ENCODE data around the gene MTURN.
A peak's percentile ranks its signal among the peaks of the same experiment; 100 is the strongest.
"Not testable (repeated sequence)": the region's sequence is repeated elsewhere in the genome, so short reads cannot be mapped to it uniquely, and the experiment has no call there.

MTURN gene

DNA sequence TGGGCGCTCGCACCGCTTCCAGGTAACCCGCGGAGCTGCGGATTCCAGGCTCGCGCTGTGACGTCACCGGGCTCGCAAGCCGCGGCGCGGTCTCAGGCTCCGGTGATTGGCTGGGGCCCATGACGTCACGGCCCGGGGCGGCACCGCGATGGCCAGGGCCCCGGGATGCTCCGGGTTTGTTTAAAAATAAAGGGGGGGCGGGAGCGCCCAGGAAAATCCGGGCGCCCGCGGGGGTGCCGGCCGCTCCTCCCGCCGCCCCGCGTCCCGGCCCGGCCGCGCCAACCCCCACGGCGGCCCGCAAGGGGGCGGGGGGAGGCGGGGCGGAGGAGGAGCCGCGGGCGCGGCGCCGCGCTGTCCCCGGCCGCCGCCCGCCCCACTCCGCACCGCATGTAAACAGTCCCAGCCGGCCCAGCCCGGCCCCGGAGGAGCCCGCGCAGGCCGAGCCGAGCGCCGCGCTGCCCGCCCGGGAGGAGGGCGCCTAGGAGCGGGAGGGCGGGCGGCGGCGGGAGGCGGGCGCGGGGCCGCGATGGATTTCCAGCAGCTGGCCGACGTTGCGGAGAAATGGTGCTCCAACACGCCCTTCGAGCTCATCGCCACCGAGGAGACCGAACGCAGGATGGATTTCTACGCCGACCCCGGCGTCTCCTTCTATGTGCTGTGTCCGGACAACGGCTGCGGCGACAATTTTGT is at the start of gene MTURN:
TSS of gene MTURN (plus strand) at position 376 of the 690 bp plus-strand sequence. CDS start at position 527, 151 bp downstream.
- DNase-seq, result peak; percentile 26 to 96 (median 81)

DNA sequence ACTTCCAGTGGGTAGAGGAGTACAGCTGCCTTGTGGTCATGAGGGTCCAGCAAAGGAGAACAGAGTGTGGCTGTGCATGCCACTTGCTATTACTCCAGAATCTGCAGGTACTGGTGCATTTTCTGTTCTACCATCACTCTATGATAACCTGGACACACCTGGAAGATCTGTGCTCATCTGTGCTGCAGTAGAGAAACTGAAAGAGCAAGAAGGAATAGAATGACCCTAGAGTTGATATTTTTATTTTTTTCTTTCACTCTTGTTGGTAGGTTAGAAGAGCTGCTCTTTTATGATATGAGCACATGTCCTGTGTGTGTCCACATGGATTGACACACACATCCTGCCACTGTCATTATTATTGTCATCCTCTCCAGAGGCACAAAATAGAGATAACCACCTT is 48.3 kb upstream of the MTURN start:
- no peak for DNase-seq

DNA sequence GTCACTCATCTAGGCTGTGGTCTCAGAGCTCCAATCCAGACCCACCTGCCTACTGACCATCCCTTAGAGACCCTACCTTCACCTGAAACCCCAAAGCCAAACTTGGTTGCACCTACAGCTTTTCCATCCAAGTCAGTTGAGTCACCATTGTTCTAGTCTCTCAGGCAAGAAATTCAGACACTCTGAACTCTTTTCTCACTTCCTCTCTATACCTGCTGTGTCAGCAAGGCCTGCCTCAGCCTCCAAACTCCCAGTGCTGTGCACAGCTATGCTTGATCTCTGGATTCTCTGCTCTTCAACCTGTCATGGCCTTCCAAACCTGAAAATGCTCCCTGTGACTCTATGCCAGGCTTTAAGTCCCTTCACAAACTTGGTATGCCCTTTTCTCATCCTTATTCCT is 47.4 kb upstream of the MTURN start:
- DNase-seq, result no peak

DNA sequence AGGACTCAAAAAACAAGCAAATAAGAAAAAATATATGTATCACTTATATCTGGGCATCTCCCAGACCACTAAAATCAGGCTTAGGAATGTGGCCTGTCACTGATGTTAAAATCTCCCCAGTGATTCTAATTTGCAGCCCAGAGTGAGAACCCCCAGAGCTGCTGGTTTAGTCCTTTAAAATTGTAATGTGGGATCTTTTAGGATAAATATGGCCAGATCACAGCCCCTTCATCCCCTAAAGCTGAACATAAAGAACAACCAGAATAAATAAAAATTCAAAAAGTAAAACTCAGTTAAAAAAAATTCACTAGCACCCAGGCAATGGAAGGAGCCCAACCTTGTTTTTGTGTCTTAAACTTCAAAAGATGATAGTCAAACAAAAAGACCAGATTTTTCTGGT is 46.4 kb upstream of the MTURN start:
- DNase-seq, result no peak

DNA sequence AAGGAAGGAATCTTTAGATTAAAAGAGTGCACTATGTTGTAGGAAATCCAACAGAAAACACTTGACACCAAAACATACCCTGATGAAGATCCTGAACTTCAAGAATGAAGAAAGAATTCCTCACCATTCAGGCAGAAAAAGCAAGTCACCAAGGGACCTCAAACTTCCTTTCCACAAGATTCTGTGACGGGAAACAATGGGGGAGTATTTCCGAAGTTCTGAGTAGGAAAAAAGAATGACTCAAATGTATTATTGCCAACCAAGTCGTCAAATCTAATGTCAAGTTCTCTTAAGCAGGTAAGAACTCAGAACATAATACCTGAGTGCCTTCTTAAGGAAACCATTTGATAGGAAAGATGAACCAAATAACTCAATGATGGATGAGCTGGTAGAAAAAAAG is 44.7 kb upstream of the MTURN start:
- DNase-seq, result no peak

DNA sequence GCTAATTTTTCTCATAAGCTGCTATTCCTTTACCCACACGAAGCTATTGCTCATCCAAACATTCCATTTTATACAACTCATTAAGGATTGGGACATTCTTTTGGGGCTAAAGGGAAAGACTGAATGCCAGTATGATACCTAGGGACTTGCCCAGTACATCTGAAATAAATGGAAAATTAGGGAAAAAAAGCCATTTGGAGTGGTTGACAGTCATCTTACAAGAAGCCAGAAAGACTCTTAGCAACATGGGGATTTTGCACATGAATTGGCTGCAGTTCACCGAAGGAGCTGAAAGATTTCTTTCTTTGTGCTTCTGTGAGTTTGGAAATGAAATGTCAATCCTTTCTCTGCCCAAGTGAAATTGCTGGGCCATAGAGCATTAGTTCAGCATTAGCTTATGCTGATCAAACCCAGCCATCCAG is 43.3 kb upstream of the MTURN start:
- no peak for DNase-seq

DNA sequence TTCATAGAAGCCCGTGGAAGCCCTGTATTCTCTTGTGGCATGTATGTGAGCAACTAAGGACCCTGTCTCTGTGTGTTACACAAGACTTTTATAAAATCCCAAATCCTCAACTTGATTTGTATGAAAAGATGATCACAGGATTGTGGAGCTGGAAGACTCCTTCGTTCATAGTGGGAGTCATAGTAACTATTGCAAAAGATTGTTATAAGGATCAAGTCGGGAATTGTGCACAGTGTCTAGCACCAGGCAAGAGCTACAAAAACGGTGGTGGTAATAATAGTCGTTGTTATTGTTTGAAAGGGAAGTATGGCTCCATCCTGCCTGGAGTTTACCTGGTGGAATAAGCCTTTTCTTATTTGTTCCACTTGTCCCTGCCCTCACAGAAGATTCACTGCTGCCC is 42.8 kb upstream of the MTURN start:
- DNase-seq, result no peak

DNA sequence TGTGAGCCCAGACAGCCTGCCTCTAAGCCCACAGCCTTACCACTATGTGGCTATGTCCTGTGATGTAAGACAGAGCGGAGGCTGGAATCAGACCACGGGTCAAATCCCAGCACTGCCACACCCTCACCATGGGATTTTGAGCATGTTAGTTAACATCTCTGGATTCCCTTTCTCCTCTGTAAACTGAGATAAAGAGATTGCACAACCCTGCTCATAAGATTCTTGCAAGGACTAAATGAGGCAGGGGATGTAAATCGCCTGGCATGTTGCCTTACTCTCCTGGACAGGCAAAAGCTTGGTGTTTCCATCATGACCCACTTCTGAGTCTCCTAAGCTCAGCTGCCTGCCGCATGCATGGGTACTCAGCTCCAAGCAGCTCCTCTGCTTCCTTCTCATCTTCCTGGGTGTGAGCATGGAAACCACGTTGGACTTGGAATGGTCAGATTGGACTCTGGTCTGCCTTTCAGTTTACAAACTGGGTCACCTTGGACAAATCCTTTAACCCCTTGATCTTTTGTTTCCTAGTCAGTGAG is 41.3 kb upstream of the MTURN start:
- DNase-seq, result no peak

DNA sequence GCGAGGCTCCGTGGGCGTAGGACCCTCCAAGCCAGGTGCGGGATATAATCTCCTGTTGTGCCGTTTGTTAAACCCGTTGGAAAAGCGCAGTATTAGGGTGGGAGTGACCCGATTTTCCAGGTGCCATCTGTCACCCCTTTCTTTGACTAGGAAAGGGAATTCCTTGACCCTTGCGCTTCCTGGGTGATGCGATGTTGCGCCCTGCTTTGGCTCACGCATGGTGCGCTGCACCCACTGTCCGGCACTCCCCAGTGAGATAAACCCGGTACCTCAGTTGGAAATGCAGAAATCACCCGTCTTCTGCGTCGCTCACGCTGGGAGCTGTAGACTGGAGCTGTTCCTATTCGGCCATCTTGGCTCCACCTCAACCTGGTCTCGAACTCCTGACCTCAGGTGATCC is 36.2 kb upstream of the MTURN start:
- not testable (repeated sequence) for DNase-seq

DNA sequence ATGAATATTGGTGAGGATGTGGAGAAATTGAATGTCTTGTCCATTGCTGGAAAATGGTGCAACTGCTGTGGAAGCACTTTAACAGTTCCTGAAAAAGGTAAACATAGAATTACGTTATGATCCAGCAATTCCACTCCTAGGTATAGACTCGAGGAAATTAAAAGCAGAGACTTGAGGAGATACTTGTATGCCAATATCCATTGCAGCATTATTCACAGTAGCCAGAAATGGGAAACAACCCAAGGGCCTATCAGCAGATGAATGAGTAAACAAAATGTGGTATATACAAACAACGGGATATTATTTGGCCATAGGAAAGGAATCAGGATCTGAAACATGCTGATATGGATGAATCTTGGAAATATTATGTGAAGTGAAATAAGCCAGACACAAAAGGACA is 32.5 kb upstream of the MTURN start:
- DNase-seq, result no peak

DNA sequence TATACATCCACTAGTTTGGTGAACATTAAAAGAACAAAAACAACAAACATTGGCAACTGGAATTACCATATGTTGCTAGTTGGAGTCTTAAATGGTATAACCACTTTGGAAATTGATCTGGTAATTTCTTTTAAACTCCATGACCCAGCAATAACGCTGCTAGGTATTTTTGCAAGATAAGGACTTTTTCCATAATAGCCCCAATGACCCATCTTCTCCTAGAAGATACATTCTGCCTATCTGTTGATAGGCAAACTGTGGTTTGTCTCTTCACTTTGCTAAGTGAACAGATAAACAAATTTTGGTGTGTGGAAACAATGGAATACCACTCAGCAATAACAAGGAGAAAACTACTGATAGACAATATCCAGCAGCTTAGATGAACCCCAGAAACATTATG is 30.6 kb upstream of the MTURN start:
- DNase-seq, result no peak

DNA sequence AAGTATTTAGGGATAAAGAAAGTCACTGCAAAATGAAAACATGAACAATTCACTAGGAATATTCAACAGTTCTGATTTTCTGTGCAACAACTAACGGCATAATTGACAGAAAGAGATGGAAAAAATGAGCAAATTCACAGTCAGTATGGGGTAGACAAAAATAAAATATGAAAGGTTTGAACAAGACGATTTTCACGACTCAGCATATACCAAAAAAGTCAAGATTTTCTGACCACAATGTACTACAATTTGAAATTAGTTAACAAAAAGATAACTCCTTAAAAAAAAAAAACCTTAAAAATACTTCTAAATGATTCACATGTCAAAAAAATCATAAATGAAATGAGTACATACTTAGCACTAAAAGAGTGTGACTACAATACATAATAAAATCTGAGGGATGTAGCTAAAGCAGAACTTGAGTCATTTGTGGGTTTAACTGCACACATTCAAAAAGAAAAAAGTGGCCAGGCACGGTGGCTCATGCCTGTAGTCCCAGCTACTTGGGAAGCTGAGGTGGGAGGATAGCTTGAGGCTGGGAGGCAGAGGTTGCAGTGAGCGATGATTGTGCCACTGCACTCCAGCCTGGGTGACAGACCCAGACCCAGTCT is 22.6 kb upstream of the MTURN start:
- no peak for DNase-seq

DNA sequence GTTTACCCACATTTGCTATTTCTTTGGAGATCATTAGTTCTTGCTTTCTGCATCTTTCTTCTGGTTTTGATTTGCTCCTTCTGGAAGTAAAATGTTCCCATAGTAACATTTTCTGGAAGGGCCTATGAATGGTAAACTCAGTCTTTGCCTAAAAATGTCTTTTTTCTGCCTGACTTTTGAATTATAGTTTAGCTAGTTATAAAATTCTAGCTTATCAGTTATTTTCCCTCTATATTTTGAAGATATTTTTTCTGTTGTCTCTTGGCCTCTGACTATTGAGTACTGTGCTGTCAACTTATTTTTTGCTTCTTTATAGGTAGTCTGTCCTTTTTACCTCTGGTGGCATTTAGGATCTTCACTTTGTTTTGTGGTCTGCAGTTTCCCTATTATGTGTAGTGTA is 21.6 kb upstream of the MTURN start:
- no peak for DNase-seq

DNA sequence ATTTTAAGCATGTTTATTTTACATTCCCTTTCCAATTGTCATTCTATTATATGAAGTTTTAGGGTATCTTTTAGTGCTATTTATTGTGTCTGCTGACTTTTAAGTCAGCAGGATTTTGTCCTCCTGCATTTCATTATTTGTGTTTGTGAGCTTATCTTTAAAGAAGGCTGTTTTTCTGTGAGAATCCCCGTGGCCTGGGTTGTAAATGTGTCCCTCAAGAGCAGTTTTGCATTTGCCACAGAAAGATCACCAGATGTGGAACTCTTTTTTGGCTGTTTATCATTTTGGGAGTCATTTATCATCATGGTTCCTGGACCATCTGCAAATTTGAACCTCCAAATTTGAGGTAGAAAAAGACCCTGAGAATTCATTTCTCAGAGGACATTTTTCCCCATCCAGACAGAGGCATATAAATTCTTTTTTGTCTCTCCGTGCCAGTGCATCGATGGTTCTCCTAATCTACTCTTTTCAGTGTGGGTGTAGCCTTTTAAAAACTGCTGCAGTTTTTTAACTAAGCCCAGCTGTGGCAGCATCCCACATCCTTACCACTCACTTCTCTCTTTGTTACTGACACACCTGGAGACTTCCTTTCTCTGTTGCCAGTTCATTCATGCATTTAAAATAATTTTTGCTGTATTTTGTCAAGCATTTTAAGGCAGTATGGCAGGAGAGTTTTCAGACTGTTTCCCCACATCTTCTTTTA is 20.1 kb upstream of the MTURN start:
- DNase-seq, result no peak

DNA sequence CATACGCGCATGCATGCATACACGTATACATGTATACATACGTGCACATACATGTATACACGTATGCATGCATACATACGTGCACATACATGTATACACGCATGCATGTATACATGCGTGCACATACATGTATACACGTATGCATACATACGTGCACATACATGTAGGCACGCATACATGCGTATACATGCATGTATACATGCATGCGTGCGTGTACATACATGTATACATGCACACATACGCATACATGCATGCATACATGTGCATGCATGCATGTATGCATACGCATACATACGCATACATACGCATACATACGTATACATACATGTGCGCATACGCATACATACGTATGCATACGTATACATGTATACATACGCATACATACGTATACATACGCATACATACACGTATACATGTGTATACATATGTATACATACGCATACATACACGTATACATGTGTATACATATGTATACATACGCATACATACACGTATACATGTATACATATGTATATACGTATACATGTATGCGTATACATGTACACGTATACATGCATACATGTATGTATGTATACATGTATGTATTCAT is 19.0 kb upstream of the MTURN start:
- DNase-seq, result no peak

DNA sequence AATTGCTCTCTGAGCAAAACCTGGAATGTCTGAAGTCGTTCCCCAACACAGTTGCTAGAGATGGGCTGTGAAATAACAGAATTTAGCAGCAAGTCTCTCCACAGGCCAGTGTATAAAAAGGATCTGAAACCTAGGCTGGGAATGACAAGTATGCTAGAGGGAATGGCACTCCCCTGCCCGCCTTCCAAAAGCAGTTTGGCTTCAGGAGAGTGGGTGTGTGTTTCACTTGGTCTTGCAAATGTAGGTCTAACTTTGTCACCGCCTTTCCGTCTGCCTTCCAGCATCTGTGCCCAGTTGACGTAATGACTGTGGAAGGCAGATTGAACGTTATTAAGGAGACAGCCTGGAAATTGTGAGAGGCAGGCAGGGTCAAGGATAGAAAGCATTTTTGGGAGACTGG is 18.0 kb upstream of the MTURN start:
- DNase-seq, result no peak

DNA sequence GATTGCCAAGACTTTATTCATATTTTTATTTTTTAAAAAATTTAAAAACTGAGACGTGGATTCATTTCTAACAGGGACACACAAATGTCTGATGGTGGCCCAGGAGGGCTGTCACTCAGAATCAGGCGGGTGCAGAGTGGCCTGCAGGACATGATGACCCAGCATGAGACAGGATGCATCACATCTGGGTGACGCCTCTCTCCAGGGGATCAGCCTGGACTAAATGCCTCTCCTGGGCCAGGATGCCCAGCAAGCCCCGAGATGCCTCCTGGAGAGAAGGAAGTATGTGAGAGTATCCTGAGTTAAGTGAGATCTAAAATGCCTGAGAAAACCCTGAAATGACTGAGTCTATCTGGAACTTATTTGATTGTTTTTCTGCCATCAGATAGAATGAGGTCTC is 16.9 kb upstream of the MTURN start:
- DNase-seq, result no peak

DNA sequence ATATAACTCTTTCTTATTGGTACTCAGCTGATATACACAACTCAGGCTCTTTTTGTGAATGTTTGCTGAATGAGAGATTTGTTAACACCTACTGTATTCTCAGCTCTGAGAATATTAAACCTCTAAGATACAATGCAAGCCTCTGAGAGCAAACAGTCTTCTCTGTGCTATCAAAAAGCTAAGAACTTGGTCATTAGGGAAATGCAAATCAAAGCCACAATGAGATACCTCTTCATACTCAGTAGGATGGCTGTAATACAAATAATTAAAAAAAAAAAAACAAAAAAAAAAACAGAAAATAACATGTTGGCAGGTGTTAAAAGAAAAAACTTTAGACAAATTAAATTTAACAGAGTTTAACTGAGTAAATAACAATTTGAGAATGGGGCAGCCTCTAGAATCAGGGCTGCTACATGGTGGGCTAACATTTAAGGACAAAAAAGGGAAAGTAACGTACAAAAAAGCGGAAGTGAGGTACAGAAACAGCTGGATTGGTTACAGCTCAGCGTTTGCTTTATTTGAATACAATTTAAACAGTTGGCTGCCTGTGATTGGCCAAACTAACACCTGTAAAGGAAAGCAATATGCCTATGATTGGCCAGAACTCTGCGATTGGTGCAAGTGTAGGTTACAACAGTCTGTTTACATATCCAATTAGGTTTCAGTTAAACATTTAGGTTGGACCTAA is 14.8 kb upstream of the MTURN start:
- no peak for DNase-seq

DNA sequence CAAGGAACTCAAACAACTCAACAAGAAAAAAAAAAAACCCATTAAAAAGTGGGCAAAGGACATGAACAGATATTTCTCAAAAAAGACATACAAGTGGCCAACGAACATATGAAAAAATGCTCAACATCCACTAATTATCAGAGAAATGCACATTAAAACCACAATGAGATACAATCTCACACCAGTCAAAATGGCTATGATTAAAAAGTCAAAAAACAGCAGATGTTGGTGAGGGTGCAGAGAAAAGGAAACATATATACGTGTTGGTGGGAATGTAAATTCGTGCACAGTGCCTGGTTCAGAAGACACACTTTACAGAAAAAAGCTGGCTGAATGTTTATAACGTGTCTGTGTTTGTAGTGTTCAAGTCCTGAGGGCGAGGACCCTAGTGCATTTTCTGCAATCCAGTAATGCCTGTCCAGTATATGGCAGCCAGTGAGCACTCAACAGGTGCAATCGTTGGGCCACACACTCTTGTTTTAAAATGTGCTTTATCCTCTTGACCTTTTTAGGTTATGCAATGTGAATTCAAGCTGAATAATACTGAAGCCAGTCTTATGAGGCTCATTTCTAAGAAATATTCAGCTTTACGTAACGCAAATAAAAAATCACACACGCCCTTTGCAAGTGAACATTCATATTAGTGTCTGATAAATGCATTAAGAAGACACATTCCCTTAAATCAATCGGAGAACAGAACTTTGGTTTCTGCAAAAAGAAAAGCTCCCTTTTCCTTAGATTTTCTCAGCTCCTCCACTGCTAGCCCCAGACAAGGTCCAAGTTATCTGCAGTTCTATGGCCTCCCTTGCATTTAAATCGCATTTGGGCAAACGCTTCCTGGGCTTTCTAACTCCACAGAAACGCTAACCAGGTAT is 813 bp upstream of the MTURN start:
- DNase-seq, result no peak

DNA sequence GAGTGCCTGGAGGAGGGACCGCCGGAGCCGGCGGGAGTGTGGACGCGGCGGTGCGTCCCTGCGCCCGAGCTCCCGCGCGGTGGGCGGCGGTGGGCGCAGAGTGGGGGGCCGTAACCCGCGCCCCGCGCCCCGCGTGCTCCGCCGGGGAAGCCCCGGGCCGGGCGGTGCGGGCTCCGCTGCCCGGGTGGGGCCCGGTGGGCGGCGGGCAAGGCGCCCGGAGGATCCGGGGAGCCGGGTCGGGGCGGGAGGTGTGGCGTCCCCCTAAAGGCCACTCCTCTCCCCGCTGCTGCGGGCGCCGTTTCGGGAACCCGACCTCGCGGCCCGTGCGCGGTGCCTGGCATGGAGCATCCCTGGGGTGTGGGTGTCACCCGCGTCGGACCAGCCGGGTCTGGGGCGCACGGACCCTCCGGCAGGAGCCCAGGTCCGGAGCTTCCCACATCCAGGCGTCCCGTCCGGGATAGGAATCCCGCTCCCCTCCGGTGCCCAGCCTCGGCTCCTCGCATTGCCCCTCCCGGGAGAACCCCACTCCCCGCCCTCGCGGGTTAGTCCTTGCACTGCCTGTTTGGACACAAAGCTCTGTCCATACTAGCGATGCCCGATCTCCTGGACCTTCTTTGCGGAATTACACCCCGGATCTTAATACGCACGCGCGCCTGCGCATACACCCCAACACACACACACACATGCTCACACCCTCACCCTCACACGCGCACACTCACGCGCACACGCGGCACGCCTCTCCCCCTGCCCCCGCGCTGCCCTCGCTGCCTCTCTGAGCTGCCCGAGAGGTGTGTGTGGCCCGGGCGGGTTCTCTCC is 723 bp downstream of the MTURN start:
- DNase-seq, result peak in 13 of 14 donors; percentile 13 to 81 (median 55)

All from C1 segment of cervical spinal cord (tissue), 14 donors.